ENCODE data around the gene EFCAB6.
A peak's percentile ranks its signal among the peaks of the same experiment; 100 is the strongest.

The EFCAB6 gene

GRCh38 chr22:43848366-43849171, 36.5 kb upstream of the EFCAB6 start:
- peak; percentile 27 for DNase-seq (ENCODE audit: low read depth, low spot score)
- TF ChIP-seq CTCF (IDR thresholded peaks at IDR 0.05; ENCODE audit: low read depth, low read length), result peak; percentile 68
- in situ Hi-C loops (cut with HindIII; ENCODE audit: low sequenced_read_pairs), result no loop called here
- no peak overlapping the region for H3K4me3 ChIP-seq (ENCODE audit: low read depth, low read length)

DNA sequence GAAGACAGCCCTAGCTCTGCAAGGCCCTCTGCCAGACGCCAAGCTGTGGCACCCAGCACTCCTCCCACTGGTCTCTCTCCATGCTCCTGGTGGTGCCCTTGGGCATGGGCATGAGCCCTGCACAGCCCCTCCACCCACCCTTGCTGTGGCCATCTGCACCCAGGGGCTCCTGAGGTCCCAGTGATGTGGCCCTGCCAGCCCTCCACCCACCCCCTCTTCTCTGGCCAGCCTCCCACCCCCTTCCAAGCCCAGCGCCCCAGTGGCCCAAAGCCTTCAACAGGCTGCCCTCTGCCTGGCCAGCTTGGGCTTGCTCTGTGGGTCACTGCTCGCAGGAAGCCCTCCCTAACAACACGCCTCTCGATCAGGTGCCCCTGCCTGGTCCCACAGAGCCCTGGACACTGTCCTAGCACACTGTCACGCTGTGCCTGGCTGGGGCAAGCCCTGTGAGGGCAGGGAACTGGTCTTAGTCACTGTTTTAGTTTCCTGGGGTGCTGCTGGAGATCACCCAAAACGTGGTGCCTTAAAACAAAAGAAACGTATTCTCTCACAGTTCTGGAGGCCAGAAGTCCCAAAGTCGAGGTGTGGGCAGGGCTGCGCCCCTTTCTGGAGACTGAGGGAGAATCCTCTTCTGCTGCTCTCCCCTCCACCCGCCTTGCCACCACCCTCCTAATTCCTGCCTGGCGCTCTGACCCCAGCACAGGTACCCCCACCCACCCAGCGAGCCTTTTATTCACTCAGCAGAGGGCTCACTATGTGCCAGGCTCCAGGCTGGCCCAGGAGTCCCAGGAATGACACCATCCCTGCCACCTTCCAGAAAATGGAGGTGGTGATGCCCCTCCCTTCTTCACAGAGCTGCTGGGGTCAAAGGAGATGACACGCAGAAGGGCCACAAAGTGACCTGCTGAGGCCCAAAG, 35.5 kb upstream of the EFCAB6 start:
- in situ Hi-C loops (cut with HindIII; ENCODE audit: low sequenced_read_pairs), result no loop called here
- no peak for TF ChIP-seq CTCF (IDR thresholded peaks at IDR 0.05; ENCODE audit: low read depth, low read length)
- no peak overlapping the region for H3K4me3 ChIP-seq (ENCODE audit: low read depth, low read length)
- DNase-seq (ENCODE audit: low read depth, low spot score), result no peak

DNA sequence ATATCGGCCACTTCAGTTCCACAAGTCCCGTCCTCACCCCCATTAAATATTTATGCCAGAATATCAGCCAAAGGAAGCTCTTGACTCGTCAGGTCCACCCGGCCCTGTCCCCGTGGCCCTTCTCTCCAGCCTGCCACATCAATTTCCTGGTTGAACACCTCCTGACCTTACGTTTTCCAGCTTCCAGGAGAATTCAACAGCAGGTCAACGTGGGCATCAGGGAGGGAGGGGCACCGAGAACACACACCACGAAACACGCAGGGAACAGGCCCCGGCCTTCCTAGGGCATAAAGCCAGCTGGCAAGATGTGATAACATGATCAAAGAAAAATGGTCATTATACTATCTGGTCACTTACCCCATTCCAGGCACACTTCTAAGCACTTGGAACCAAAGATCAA, 34.9 kb upstream of the EFCAB6 start:
- no peak overlapping the region for H3K4me3 ChIP-seq (ENCODE audit: low read depth, low read length)
- in situ Hi-C loops (cut with HindIII; ENCODE audit: low sequenced_read_pairs), result no loop called here
- TF ChIP-seq CTCF (IDR thresholded peaks at IDR 0.05; ENCODE audit: low read depth, low read length), result no peak
- DNase-seq (ENCODE audit: low read depth, low spot score), result no peak

GRCh38 chr22:43845981-43846380, 33.9 kb upstream of the EFCAB6 start:
- H3K4me3 ChIP-seq (ENCODE audit: low read depth, low read length), result no peak overlapping the region
- DNase-seq (ENCODE audit: low read depth, low spot score), result no peak
- in situ Hi-C loops (cut with HindIII; ENCODE audit: low sequenced_read_pairs), result no loop called here
- no peak for TF ChIP-seq CTCF (IDR thresholded peaks at IDR 0.05; ENCODE audit: low read depth, low read length)

DNA sequence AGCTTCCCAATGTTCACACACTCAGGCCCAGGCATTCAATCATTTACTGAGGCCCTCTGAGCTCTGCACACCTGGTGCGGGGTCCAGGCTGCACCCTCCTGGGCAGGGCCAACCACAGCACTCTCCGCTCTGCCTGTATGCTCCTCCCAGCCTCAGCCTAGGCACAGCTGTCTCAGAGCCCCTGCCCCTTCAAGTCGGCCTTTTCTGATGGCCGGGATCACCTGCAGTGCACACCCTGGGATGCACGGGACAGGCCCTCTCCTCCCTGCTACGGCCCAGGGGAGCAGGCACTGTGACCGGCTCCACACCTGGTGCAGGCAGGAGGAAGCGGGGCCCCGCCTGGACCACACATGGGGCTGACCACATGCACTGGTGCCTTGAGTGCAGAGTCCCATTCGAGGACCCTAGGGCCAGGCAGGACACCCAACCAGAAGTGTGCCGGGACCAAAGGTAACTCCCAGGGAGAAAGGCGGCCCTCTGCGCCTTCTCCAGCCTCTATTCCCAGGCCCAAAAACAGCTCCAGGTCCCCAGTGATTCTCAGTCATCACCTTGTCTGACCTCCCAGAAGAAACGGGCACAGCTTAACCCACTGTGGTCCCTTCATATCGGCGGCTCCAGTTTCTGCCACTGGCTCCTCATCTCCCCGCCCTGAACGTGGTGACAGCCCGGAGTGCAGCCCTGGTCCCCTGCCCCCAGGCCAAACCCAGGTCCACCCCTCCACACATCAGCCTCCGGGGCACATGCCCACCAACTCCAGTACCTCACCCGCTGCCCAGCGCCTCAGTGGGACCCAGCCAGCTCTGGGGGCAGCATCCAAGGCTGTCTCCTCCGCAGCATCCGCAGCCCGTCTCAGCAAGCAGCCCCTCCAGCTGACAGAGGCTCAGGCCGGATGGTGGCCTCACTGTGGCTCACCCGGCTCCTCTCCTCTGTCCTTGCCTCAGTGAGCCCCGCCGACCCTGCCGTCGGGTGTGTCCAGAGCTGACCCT, 32.7 kb upstream of the EFCAB6 start:
- no peak overlapping the region for H3K4me3 ChIP-seq (ENCODE audit: low read depth, low read length)
- no peak for DNase-seq (ENCODE audit: low read depth, low spot score)
- in situ Hi-C loops (cut with HindIII; ENCODE audit: low sequenced_read_pairs), result no loop called here
- no peak for TF ChIP-seq CTCF (IDR thresholded peaks at IDR 0.05; ENCODE audit: low read depth, low read length)

Measured in astrocyte of the spinal cord (primary cell).